DOHH2 (cell line): ENCODE data around the gene UBR1.

Source experiments
- EZH2phosphoT487 ChIP-seq: fragments of 200-600 bp; sonication (generic); IDR thresholded peaks from 2 replicates; pipeline ENCODE4 v1.6.1; 2017; ENCODE audit warnings: borderline replicate concordance, mild to moderate bottlenecking, antibody characterized with exemption, low read length, moderate library complexity, mixed read lengths
- TF ChIP-seq, protein P1 (sequence below): fragments of 200-600 bp; sonication (generic); IDR thresholded peaks from one replicate; pipeline ENCODE4 v1.5.1; 2014; ENCODE audit warnings: antibody characterized with exemption, mild to moderate bottlenecking, low read depth, low read length; ENCODE audit not compliant: poor library complexity, severe bottlenecking

DNA sequence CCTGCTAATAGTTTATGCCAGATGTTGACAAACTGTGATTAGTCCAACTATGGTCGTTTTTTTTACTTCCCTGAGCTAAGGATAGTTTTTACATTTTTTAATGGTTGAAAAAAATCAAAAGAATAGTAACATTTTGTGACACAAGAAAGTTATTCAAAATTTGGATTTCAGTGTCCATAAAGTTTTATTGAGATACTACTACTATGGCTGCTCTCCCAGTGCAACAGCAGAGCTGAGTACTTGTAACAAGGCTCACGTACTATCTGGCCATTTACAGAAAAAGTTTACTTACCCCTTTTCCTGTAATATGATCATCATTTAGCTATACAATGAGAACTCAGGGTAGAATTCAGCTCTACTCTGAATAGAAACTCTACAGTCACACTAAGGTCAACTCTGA lies 16.0 kb upstream of the UBR1 start:
- TF ChIP-seq, protein P1, sequence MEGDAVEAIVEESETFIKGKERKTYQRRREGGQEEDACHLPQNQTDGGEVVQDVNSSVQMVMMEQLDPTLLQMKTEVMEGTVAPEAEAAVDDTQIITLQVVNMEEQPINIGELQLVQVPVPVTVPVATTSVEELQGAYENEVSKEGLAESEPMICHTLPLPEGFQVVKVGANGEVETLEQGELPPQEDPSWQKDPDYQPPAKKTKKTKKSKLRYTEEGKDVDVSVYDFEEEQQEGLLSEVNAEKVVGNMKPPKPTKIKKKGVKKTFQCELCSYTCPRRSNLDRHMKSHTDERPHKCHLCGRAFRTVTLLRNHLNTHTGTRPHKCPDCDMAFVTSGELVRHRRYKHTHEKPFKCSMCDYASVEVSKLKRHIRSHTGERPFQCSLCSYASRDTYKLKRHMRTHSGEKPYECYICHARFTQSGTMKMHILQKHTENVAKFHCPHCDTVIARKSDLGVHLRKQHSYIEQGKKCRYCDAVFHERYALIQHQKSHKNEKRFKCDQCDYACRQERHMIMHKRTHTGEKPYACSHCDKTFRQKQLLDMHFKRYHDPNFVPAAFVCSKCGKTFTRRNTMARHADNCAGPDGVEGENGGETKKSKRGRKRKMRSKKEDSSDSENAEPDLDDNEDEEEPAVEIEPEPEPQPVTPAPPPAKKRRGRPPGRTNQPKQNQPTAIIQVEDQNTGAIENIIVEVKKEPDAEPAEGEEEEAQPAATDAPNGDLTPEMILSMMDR: no peak
- no peak for TF ChIP-seq EZH2phosphoT487
